CD4-positive, alpha-beta T cell treated with Interleukin-4 for 4 hours (primary cell): ENCODE measurements around the gene MRM3.
"Not testable (repeated sequence)": the region's sequence is repeated elsewhere in the genome, so short reads cannot be mapped to it uniquely, and the experiment has no call there.

Experiments used
- DNase-seq: peaks from one replicate; pipeline ENCODE4 v3.0.0-alpha.2; 2020

MRM3 gene

GRCh38 chr17:755319-755961 is 26.7 kb upstream of the MRM3 start:
- DNase-seq = not testable (repeated sequence)

- not testable (repeated sequence) for DNase-seq
These were observed 26.1 kb upstream of the MRM3 start for GRCh38 chr17:756010-756567.

DNA sequence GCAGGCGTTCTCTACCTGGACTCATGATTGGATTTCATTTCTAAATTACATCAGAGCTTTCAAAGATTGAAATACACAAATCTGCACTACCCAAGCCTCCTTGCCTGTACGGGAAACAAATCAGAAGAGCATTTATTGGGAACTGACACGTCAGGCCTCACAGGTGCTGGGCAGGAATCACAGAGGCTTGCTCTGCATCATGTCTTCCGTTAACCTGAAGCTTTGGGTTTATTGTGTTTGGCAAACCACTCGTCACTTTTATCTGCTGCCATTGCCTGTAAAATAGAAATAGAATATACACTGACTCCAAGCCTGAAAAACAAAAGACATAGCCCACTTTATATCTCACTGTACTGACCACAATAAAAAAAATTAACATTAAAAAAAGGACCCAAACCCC is 22.2 kb upstream of the MRM3 start:
- DNase-seq = no peak

- DNase-seq = no peak
These were observed 21.8 kb upstream of the MRM3 start for GRCh38 chr17:760371-760770.

GRCh38 chr17:767076-767475 is 15.1 kb upstream of the MRM3 start:
- no peak for DNase-seq

GRCh38 chr17:773016-773415 is 9.1 kb upstream of the MRM3 start:
- no peak for DNase-seq

DNA sequence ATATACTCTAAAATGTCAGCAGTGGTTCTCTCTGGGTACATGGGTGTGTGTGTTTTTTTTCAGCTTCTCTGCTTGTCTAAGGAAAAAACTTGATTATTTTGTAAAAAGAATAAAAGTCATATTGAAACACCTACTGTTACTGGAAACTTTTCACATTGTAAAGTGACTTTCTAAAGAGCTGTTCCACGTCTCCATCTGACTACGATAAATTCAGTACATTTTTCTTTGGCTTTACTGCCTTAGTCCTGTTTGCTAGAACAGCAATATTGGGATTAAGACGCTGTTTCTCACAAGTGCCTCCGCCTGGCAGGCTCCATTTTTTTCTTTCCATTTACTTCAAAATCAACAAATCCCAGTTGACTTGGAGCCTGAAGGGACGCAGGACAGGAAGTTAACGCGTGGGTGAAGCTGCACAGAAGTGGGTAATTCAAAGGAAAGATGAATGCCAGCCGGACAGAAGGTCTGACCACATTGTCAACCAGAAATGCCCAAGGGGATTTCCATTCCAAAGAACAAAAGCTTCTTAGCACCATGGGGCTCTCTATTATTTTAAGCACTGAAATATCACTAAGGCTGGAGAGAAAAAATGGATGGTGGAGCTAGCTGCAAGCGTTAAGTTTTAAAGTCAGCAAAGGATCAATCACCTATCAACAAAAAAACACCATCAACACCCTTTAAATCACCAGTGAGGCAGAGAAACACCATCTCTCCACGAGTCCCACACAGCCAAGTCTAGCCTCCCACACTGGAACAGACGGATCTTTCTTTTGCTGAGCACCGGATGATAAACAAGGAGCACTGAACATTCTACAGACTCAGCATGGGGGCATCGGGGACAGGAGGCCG is 8.5 kb upstream of the MRM3 start:
- DNase-seq = no peak

GRCh38 chr17:774313-774584 is 7.9 kb upstream of the MRM3 start:
- no peak for DNase-seq

DNA sequence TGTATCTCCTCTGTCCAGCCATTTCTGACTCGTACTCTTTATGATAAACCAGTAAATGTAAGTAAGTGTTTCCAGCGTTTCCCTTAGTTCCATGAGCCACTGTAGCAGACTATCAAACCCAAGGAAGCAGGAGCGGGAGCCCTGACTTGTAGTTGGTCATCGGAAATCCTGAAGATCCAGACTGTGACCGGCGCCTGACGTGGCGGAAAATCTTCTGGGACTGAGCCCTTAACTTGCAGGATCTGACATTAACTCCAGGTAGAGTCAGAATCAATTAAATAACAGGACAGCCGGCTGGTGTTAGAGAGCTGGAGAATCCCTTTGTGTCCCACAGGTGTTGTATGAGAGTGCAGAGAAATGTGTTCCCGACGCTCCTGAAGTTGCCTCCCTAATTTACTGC is 4.1 kb upstream of the MRM3 start:
- no peak for DNase-seq

DNA sequence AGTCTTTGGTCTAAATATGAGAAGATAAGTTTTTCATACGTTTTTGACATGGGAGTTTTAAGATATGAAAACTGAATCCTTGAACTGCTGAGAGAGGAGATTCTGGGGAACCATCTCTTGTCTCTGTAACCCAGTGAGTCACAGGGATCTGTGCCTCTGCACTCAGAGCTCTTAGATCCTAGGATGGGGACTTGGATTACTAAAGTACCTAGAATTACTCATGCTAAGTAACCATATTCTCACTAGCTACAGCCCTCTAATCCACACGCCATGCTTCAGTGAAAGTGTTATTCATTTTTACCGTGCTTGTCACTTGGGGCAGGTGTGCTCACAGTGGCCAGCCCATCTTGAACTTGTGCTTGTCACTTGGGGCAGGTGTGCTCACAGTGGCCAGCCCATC is 2.0 kb downstream of the MRM3 start:
- no peak for DNase-seq

GRCh38 chr17:785901-786300 is 3.7 kb downstream of the MRM3 start:
- DNase-seq = not testable (repeated sequence)

GRCh38 chr17:787641-788221 is 5.6 kb downstream of the MRM3 start:
- DNase-seq = no peak

DNA sequence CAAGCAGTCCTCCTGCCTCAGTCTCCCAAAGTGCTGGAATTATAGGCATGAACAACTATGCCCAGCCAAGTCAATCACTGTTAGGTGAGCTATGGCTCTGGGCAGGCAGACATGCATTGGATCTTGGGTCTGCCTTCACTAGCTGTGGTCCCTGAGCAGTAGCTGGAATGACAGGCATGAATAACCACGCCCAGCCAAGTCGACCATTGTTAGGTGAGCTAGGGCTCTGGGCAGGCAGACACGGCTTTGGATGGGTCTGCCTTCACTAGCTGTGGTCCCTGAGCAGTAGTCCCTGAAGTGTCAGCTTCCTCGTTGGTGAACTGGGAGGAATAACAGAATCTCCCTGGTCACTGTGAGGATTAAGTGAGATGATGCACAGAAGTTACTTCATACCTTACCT is 6.4 kb downstream of the MRM3 start:
- DNase-seq = no peak

GRCh38 chr17:789160-789840 is 7.1 kb downstream of the MRM3 start:
- no peak for DNase-seq

DNA sequence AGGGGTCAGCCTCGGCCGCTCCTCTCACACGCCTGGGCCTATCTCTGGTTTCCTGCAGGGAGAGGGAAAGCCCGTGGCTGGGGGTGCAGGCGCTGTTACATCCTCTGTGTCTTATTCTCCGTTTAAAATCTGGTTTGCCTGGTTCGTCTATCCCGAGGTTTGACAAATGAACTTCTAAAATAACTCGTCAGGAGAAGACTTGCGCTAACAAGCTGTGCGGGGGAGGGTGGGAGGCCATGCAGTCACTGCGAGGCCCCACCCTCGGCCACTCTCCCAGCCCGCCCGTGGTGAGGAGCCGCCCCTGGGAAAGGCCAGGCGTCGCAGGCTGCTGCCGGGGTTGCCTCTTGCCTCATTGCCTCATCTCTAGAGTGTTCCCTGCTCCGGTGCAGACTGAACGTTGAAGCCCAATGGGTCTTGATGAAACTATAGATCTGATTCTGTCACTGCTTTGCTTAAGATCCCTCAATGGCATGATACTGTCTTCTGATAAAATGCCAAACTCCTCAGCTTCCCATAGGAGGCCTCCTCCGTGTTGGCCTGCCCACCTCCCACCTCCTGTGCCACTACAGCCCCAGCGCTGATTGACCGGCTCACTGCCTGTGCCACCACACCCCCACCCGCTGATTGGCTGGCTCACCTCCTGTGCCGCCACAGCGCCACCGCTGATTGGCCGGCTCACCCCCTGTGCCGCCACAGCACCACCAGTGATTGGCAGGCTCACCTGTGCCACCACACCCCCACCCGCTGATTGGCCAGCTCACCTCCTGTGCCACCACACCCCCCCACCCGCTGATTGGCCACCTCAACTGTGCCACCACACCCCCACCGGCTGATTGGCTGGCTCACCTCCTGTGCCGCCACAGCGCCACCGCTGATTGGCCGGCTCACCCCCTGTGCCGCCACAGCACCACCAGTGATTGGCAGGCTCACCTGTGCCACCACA is 8.0 kb downstream of the MRM3 start:
- DNase-seq = not testable (repeated sequence)

DNA sequence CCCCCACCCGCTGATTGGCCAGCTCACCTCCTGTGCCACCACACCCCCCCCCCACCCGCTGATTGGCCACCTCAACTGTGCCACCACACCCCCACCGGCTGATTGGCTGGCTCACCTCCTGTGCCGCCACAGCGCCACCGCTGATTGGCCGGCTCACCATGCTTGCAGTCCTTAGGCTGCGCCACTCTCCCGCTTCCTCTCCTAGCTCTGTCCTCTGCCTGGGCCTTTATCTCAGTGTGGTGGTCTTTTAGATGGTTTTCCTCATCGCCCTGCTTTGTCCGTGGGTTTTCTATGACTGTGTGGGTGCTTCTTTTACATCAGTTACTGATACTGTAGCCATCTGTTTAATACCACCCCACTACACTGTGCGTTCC is 8.7 kb downstream of the MRM3 start:
- DNase-seq = not testable (repeated sequence)

DNA sequence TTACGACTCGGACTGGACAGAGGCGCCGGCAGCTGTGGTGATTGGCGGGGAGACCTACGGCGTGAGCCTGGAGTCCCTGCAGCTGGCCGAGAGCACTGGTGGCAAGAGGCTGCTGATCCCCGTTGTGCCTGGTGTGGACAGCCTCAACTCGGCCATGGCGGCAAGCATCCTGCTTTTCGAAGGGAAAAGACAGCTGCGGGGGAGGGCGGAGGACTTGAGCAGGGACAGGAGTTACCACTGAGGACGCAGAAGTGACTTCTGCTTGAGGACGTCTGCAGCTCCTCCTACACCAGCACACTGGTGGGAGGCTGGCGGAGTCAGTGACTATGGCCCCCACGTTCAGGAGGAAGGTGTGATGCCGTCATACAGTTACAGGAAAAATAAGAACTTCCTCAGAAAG is 9.7 kb downstream of the MRM3 start:
- no peak for DNase-seq

DNA sequence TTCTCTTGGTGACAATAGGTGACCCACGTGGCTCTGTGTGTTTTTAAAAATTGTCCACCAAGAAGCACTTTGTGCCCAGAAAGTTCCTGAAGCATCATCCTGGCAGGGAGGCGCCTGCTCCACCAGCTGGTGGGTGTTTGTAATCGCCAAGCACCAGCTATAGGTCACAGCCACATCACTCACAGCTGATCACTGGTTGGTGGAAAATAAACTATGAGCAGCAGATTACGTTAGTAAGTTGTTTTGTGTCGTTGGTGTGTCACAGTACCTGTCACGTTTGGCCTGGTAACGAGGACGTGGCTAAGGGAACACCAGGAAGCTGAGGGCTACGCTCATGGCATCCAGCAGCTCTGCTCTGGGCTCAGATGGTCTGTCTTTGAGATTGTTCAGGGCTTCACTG is 10.1 kb downstream of the MRM3 start:
- DNase-seq = no peak

- DNase-seq = peak; percentile 19
These were observed 12.7 kb downstream of the MRM3 start for GRCh38 chr17:794876-795275.

GRCh38 chr17:795276-795675 is 13.1 kb downstream of the MRM3 start:
- no peak for DNase-seq

DNA sequence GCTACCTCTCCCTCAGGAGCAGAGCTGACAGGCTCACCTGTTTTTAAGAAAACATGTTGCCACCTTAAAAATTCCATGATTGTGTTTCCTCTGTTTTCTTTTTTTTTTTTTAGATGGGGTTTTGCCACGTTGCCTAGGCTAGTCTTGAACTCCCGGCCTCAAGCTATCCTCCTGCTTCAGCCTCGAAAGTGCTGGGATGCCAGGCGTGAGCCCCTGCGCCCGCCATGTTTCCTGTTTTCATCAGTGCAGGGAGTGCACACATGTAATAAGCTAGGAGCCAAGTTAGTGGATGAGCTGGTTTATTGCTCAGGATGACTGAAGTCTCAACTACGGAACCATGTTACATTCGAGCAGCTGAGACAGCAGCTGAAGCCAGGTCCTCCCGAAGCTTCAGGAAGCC is 13.6 kb downstream of the MRM3 start:
- DNase-seq = no peak

GRCh38 chr17:796609-797008 is 14.5 kb downstream of the MRM3 start:
- DNase-seq = no peak
